Breast epithelium (tissue), 4 donors: ENCODE data around the gene DKKL1. TPM values are rescaled to one million over a fixed set of nuclear protein-coding genes. Genes with fewer than 3 reads are reported as not detected.

ENCODE experiments used
- DNase-seq, 2 donors: peaks; one replicate each; pipeline ENCODE4 v3.0.0-alpha.2; 2019; ENCODE audit warnings: low spot score in 2 of 2
- H3K27ac ChIP-seq, 2 donors: fragments of 200-600 bp; sonication (generic) in 1 of 2; one replicate each; pipeline ENCODE4 v1.5.1; 2016 to 2019; ENCODE audit warnings: mild to moderate bottlenecking in 1 of 2
- H3K27me3 ChIP-seq, 2 donors: fragments of 200-600 bp; sonication (generic) in 1 of 2; one replicate each; pipeline versions ENCODE4 v1.5.1 to v1.6.0; 2017 to 2019; ENCODE audit warnings: control low read depth in 1 of 2, mild to moderate bottlenecking in 1 of 2
- H3K36me3 ChIP-seq: fragments of 200-600 bp; one replicate; pipeline ENCODE4 v1.5.1; 2019
- H3K4me1 ChIP-seq, 2 donors: fragments of 200-600 bp; sonication (generic); one replicate each; pipeline ENCODE4 v1.5.1; 2016 to 2019; ENCODE audit warnings: control low read depth in 1 of 2
- H3K4me3 ChIP-seq, 3 donors: fragments of 200-600 bp; sonication (generic); 1 replicate in 2 of 3; 2 replicates in 1 of 3; pipeline ENCODE4 v1.5.1; 2016 to 2019; ENCODE audit warnings: mild to moderate bottlenecking in 3 of 3, moderate library complexity in 2 of 3
- H3K9me3 ChIP-seq, 2 donors: fragments of 200-600 bp; sonication (generic) in 1 of 2; one replicate each; pipeline ENCODE4 v1.5.1; 2016 to 2019; ENCODE audit warnings: control low read depth in 1 of 2
- CTCF ChIP-seq, 3 donors: fragments of 450-650 bp; IDR thresholded peaks; one replicate each; pipeline ENCODE4 v1.5.1; 2016 to 2017; ENCODE audit warnings: antibody characterized with exemption in 3 of 3, mild to moderate bottlenecking in 3 of 3, moderate library complexity in 3 of 3
- POLR2A ChIP-seq: fragments of 450-650 bp; IDR thresholded peaks from one replicate; pipeline ENCODE4 v1.6.1; 2016; ENCODE audit warnings: antibody characterized with exemption, mild to moderate bottlenecking, moderate library complexity
- POLR2AphosphoS5 ChIP-seq, 3 donors: sonication (generic); formaldehyde crosslinking; IDR thresholded peaks; one replicate each; pipeline ENCODE4 v1.6.1; 2017; ENCODE audit warnings: antibody characterized with exemption in 3 of 3
- intact Hi-C: fragments of 100-400 bp; cut with DNase I; formaldehyde crosslinking; loops from one replicate; pipeline ENCODE4 v1.15.1; 2023; ENCODE audit warnings: low total_unique reads
- total RNA-seq, 3 donors: library from RNA; depleted of rRNA; stranded (reverse); fragments of >200 nt; gene quantifications; one replicate each; pipeline ENCODE4 v1.1.0, GENCODE V29; 2016

The DKKL1 gene
- total RNA-seq, 3 donors from 2014 or later = 0.64 to 1.8 TPM; not detected in 1

DNA sequence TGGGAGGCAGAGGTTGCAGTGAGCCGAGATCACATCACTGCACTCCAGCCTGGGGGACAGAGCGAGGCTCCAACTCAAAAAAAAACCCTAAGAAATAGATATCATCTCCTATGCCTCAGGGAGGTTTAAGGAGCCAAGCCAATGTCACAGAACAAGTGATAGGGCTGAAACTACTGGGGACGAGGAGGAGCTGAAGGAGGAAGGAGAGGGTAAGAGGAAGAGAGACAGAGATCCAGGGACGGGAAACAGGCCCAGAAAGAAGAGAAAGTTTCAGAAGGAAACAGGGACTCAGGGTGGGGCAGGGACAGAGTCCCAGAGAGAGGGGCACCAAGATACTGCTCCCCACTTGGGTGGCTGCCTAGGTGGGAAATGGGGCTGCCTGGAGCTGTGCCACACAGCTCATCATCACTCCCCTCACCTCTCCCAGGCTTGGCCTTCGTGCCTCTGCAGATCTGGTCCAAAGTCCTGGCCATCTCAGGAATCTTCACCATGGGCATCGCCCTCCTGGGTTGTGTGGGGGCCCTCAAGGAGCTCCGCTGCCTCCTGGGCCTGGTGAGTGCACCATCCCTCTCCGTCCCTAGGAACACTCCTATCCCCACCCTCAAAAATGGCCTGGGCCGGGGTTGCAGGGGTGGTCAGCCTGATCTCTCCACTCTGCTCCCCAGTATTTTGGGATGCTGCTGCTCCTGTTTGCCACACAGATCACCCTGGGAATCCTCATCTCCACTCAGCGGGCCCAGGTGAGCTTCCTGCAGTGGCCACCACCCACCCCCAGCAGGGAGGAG is 27.0 kb upstream of the DKKL1 start:
- H3K4me3 ChIP-seq = no peak overlapping the region
- TF ChIP-seq POLR2AphosphoS5 (IDR thresholded peaks at IDR 0.05) (no peak), CTCF (IDR thresholded peaks at IDR 0.05) (no peak), POLR2A (no peak)
- H3K27me3 ChIP-seq = no peaks in the 10 kb centered on the region
- peaks cover 0 to 6% of the 10 kb centered on the region in 2 donors for H3K4me1 ChIP-seq
- H3K36me3 ChIP-seq = no peaks in the 10 kb centered on the region
- H3K9me3 ChIP-seq = no peaks in the 10 kb centered on the region
- no peak overlapping the region for H3K27ac ChIP-seq
- intact Hi-C loops = no loop called here
- peak; percentile 13 to 40 for DNase-seq

DNA sequence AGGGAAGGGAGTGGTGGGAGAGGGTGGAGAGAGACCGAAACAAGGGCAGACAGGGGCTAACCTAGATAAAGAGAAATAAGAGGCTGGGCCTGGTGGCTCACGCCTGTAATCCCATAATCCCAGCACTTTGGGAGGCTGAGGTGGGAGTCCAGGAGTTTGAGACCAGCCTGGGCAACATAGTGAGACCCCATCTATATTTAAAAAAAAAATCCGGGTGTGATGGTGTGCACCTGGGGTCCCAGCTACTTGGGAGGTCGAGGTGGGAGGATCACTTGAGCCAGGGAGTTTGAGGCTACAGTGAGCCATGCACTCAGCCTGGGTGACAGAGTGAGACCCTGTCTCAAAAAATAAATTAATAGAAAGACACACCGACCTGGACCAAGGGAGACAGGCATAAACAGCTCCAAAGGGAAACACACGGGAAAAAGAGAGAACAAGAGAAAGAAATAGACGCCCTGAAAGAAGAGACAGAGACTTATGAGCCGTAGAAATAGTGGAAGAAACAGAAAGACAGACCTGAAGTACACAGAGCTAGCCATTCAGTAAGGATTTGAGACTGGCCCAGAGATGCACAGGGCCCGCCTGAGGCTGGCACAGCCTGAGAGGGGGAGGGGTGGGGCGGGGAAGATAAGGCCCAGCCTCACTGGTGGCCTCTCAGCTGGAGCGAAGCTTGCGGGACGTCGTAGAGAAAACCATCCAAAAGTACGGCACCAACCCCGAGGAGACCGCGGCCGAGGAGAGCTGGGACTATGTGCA is 26.2 kb upstream of the DKKL1 start:
- Histone ChIP-seq H3K9me3 (no peaks in the 10 kb centered on the region), H3K4me3 (no peak overlapping the region), H3K36me3 (no peaks in the 10 kb centered on the region), H3K4me1 (peaks cover 0 to 6% of the 10 kb centered on the region in 2 donors), H3K27me3 (no peaks in the 10 kb centered on the region), H3K27ac (no peak overlapping the region)
- no peak for TF ChIP-seq CTCF (IDR thresholded peaks at IDR 0.05)
- TF ChIP-seq POLR2AphosphoS5 (IDR thresholded peaks at IDR 0.05) = no peak
- TF ChIP-seq POLR2A = no peak
- intact Hi-C loops = no loop called here
- peak; percentile 3 to 15 for DNase-seq

DNA sequence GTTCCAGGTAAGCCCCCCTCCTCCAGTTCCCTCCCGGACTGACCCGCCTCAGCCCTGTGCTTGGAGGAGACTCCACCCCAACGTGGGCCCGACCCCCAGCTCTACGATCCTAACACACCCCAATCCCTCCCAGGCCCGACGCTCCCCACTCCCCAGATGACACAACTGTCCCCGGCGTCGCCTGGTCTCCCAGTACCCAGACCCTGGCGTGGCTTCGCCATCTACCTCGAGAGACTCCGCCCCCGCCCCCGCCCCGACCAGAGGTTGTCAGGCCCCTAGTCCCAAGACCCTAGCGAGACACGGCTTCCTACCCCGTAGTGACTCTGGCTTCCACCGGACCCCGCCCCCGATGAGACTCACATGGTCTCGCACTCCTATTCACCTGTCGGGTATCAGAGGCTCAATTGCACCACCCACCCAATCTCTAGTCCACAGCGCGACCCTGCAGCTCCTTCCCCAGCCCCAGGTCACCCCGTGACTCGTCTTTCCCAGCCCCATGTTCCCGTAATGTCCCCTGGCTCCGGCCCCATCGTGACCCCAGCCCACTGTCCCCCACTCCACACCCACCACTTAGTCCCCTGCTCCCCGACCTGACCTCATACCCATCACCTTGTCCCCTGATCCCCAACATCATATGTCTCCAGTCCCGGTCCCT is 25.5 kb upstream of the DKKL1 start:
- H3K4me3 ChIP-seq = peak overlapping the region in 2 of 3 donors; percentile 56 to 68
- TF ChIP-seq CTCF (IDR thresholded peaks at IDR 0.05) (no peak), POLR2A (no peak), POLR2AphosphoS5 (IDR thresholded peaks at IDR 0.05) (no peak)
- no peaks in the 10 kb centered on the region for H3K36me3 ChIP-seq
- no peak overlapping the region for H3K27ac ChIP-seq
- H3K4me1 ChIP-seq = peaks cover 0 to 6% of the 10 kb centered on the region in 2 donors
- H3K27me3 ChIP-seq = no peaks in the 10 kb centered on the region
- intact Hi-C loops = no loop called here
- DNase-seq = peak; percentile 17 to 51
- H3K9me3 ChIP-seq = no peaks in the 10 kb centered on the region

GRCh38 chr19:49338691-49339300 is 24.9 kb upstream of the DKKL1 start:
- intact Hi-C loops = no loop called here
- Histone ChIP-seq H3K4me3 (peak overlapping the region; percentile 32 to 68 (median 56)), H3K27me3 (no peaks in the 10 kb centered on the region), H3K4me1 (peaks cover 0 to 6% of the 10 kb centered on the region in 2 donors), H3K9me3 (no peaks in the 10 kb centered on the region), H3K27ac (peak overlapping the region; percentile 89 to 93), H3K36me3 (no peaks in the 10 kb centered on the region)
- DNase-seq = peak; percentile 85 to 94
- TF ChIP-seq POLR2A (no peak), POLR2AphosphoS5 (IDR thresholded peaks at IDR 0.05) (no peak), CTCF (IDR thresholded peaks at IDR 0.05) (no peak)
